HepG2 (cell line): ENCODE data around the gene DPP8.

ENCODE experiments used
- EHMT2 ChIP-seq: fragments of 200-600 bp; sonication (generic); IDR thresholded peaks from 2 replicates; pipeline ENCODE4 v1.7.0; 2017; ENCODE audit warnings: antibody characterized with exemption, low read depth, low read length, borderline replicate concordance
- POLR2A ChIP-seq, 2 experiments: IDR thresholded peaks; 2 replicates each; pipeline ENCODE4 v1.6.1; 2011; ENCODE audit warnings: low read depth in 2 of 2, low read length in 2 of 2, mild to moderate bottlenecking in 1 of 2, moderate library complexity in 1 of 2; ENCODE audit not compliant: insufficient read depth in 1 of 2
- ZNF234 ChIP-seq: sonication (generic); formaldehyde crosslinking; conservative IDR thresholded peaks from 2 replicates; pipeline ENCODE4 v1.5.1; 2020; ENCODE audit warnings: mild to moderate bottlenecking, missing genetic modification reagents
- ZNF292 ChIP-seq: sonication (generic); formaldehyde crosslinking; IDR thresholded peaks from 2 replicates; pipeline ENCODE4 v1.8.1; 2022; ENCODE audit warnings: mild to moderate bottlenecking, low read depth, missing genetic modification reagents, borderline replicate concordance
- ZNF3 ChIP-seq: IDR thresholded peaks from 2 replicates; pipeline ENCODE4 v1.7.0; 2017; ENCODE audit warnings: inconsistent platforms
- ZNF382 ChIP-seq: sonication (generic); formaldehyde crosslinking; IDR thresholded peaks from 2 replicates; pipeline ENCODE4 v1.5.0; 2020; ENCODE audit warnings: missing genetic modification reagents, mild to moderate bottlenecking, borderline replicate concordance
- ZZZ3 ChIP-seq: sonication (generic); formaldehyde crosslinking; IDR thresholded peaks from 2 replicates; pipeline ENCODE4 v1.4.0; 2020; ENCODE audit warnings: missing genetic modification reagents, mild to moderate bottlenecking, borderline replicate concordance
- TF ChIP-seq, protein P1 (sequence below): sonication (generic); formaldehyde crosslinking; conservative IDR thresholded peaks from 2 replicates; pipeline ENCODE4 v1.4.0; 2020; ENCODE audit warnings: missing genetic modification reagents
- TF ChIP-seq, protein P2 (sequence below): sonication (generic); formaldehyde crosslinking; IDR thresholded peaks from 2 replicates; pipeline ENCODE4 v1.5.0; 2020; ENCODE audit warnings: mild to moderate bottlenecking, missing genetic modification reagents, moderate library complexity
- TF ChIP-seq, protein P3 (sequence below): sonication (generic); formaldehyde crosslinking; IDR thresholded peaks from 2 replicates; pipeline ENCODE4 v1.4.0; 2020; ENCODE audit warnings: missing genetic modification reagents
- TF ChIP-seq, protein P4 (sequence below): sonication (generic); formaldehyde crosslinking; IDR thresholded peaks from 2 replicates; pipeline ENCODE4 v1.8.0; 2022; ENCODE audit warnings: mild to moderate bottlenecking, missing genetic modification reagents, borderline replicate concordance
- TF ChIP-seq, protein P5 (sequence below): sonication (generic); formaldehyde crosslinking; conservative IDR thresholded peaks from 2 replicates; pipeline ENCODE4 v1.8.1; 2023; ENCODE audit warnings: missing genetic modification reagents
- TF ChIP-seq, protein P6 (sequence below), 2 experiments: sonication (generic) in 1 of 2; formaldehyde crosslinking in 1 of 2; IDR thresholded peaks; 2 replicates each; pipeline versions ENCODE4 v1.4.0 to v1.6.1; 2016 to 2020; ENCODE audit warnings: borderline replicate concordance in 1 of 2, low read depth in 1 of 2, mild to moderate bottlenecking in 1 of 2, missing genetic modification reagents in 1 of 2

DNA sequence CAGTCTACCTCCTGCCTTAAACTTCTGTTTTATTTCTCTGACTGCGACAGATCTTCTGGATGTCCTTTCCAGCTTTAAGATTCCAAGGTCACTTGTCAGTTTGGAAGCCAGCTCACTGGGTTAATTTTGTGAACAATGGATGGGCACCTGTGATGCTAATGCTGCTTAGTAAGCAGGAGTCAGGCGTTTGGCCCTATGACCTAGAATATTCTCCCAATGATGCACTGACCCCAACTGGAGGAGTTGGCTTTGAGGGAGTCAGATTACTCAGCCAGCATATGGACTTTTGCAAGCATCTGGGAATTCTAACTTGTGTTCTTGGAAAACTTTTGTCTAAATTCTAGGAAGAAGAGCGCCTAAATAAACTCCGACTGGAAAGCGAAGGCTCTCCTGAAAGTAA lies 40.8 kb upstream of the DPP8 start:
- no peak for TF ChIP-seq ZNF3 (CRISPR knock-in tag)
- TF ChIP-seq, protein P1, sequence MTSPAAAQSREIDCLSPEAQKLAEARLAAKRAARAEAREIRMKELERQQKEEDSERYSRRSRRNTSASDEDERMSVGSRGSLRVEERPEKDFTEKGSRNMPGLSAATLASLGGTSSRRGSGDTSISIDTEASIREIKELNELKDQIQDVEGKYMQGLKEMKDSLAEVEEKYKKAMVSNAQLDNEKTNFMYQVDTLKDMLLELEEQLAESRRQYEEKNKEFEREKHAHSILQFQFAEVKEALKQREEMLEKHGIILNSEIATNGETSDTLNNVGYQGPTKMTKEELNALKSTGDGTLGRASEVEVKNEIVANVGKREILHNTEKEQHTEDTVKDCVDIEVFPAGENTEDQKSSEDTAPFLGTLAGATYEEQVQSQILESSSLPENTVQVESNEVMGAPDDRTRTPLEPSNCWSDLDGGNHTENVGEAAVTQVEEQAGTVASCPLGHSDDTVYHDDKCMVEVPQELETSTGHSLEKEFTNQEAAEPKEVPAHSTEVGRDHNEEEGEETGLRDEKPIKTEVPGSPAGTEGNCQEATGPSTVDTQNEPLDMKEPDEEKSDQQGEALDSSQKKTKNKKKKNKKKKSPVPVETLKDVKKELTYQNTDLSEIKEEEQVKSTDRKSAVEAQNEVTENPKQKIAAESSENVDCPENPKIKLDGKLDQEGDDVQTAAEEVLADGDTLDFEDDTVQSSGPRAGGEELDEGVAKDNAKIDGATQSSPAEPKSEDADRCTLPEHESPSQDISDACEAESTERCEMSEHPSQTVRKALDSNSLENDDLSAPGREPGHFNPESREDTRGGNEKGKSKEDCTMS = no peak
- TF ChIP-seq, protein P2, sequence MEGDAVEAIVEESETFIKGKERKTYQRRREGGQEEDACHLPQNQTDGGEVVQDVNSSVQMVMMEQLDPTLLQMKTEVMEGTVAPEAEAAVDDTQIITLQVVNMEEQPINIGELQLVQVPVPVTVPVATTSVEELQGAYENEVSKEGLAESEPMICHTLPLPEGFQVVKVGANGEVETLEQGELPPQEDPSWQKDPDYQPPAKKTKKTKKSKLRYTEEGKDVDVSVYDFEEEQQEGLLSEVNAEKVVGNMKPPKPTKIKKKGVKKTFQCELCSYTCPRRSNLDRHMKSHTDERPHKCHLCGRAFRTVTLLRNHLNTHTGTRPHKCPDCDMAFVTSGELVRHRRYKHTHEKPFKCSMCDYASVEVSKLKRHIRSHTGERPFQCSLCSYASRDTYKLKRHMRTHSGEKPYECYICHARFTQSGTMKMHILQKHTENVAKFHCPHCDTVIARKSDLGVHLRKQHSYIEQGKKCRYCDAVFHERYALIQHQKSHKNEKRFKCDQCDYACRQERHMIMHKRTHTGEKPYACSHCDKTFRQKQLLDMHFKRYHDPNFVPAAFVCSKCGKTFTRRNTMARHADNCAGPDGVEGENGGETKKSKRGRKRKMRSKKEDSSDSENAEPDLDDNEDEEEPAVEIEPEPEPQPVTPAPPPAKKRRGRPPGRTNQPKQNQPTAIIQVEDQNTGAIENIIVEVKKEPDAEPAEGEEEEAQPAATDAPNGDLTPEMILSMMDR (CRISPR knock-in tag) = no peak
- TF ChIP-seq ZZZ3 (CRISPR knock-in tag) = no peak
- TF ChIP-seq ZNF234 = no peak
- TF ChIP-seq, protein P3, sequence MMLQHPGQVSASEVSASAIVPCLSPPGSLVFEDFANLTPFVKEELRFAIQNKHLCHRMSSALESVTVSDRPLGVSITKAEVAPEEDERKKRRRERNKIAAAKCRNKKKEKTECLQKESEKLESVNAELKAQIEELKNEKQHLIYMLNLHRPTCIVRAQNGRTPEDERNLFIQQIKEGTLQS = no peak
- TF ChIP-seq, protein P4, sequence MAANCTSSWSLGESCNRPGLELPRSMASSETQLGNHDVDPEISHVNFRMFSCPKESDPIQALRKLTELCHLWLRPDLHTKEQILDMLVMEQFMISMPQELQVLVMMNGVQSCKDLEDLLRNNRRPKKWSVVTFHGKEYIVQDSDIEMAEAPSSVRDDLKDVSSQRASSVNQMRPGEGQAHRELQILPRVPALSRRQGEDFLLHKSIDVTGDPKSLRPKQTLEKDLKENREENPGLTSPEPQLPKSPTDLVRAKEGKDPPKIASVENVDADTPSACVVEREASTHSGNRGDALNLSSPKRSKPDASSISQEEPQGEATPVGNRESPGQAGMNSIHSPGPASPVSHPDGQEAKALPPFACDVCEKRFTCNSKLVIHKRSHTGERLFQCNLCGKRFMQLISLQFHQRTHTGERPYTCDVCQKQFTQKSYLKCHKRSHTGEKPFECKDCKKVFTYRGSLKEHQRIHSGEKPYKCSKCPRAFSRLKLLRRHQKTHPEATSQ (CRISPR knock-in tag) = no peak
- no peak for TF ChIP-seq ZNF292 (CRISPR knock-in tag)
- no peak for TF ChIP-seq ZNF382 (CRISPR knock-in tag)
- TF ChIP-seq, protein P5, sequence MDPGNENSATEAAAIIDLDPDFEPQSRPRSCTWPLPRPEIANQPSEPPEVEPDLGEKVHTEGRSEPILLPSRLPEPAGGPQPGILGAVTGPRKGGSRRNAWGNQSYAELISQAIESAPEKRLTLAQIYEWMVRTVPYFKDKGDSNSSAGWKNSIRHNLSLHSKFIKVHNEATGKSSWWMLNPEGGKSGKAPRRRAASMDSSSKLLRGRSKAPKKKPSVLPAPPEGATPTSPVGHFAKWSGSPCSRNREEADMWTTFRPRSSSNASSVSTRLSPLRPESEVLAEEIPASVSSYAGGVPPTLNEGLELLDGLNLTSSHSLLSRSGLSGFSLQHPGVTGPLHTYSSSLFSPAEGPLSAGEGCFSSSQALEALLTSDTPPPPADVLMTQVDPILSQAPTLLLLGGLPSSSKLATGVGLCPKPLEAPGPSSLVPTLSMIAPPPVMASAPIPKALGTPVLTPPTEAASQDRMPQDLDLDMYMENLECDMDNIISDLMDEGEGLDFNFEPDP = no peak
- no peak for TF ChIP-seq POLR2A (IDR thresholded peaks at IDR 0.05; ENCODE audit: insufficient read depth in 1 of 2, low read depth in 2 of 2, low read length in 2 of 2)
- TF ChIP-seq, protein P6, sequence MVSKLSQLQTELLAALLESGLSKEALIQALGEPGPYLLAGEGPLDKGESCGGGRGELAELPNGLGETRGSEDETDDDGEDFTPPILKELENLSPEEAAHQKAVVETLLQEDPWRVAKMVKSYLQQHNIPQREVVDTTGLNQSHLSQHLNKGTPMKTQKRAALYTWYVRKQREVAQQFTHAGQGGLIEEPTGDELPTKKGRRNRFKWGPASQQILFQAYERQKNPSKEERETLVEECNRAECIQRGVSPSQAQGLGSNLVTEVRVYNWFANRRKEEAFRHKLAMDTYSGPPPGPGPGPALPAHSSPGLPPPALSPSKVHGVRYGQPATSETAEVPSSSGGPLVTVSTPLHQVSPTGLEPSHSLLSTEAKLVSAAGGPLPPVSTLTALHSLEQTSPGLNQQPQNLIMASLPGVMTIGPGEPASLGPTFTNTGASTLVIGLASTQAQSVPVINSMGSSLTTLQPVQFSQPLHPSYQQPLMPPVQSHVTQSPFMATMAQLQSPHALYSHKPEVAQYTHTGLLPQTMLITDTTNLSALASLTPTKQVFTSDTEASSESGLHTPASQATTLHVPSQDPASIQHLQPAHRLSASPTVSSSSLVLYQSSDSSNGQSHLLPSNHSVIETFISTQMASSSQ (IDR thresholded peaks at IDR 0.05; ENCODE audit: low read depth) = no peak
- TF ChIP-seq, protein P6 (CRISPR knock-in tag; IDR thresholded peaks at IDR 0.05; ENCODE audit: borderline replicate concordance) = no peak
- no peak for TF ChIP-seq EHMT2
